SK-N-SH (cell line): ENCODE results near the gene LDHAL6A.
A peak's percentile ranks its signal among the peaks of the same experiment; 100 is the strongest.

Experiments
- CHD2 ChIP-seq: fragments of 150-350 bp; IDR thresholded peaks from 2 replicates; pipeline ENCODE4 v1.6.1; 2018; ENCODE audit warnings: low read length; ENCODE audit not compliant: partially characterized antibody
- CTCF ChIP-seq: fragments of 200-600 bp; sonication (generic); IDR thresholded peaks from 2 replicates; pipeline ENCODE4 v1.6.1; 2017; ENCODE audit warnings: antibody characterized with exemption, mild to moderate bottlenecking, moderate library complexity
- EP300 ChIP-seq, 2 experiments: IDR thresholded peaks; 2 replicates each; pipeline versions ENCODE4 v1.4.0 to v1.6.1; 2012; ENCODE audit warnings: borderline replicate concordance in 1 of 2, low read depth in 1 of 2, low read length in 1 of 2
- MAX ChIP-seq: IDR thresholded peaks from 2 replicates; pipeline ENCODE4 v1.4.0; 2012; ENCODE audit warnings: low read depth
- POLR2AphosphoS5 ChIP-seq: IDR thresholded peaks from 2 replicates; pipeline ENCODE4 v1.6.1; 2012; ENCODE audit warnings: low read depth, low read length
- RAD21 ChIP-seq: IDR thresholded peaks from 2 replicates; pipeline ENCODE4 v1.6.1; 2012; ENCODE audit warnings: mild to moderate bottlenecking, low read length
- TAF1 ChIP-seq: IDR thresholded peaks from 2 replicates; pipeline ENCODE4 v1.6.1; 2012; ENCODE audit warnings: low read depth, mild to moderate bottlenecking, low read length, moderate library complexity, borderline replicate concordance
- USF2 ChIP-seq: fragments of 150-350 bp; IDR thresholded peaks from 2 replicates; pipeline ENCODE4 v1.6.1; 2017; ENCODE audit warnings: antibody characterized with exemption, low read length, low read depth, borderline replicate concordance
- YY1 ChIP-seq: IDR thresholded peaks from 2 replicates; pipeline ENCODE4 v1.4.0; 2012; ENCODE audit warnings: low read depth, mild to moderate bottlenecking

GRCh38 chr11:18408558-18409291, 46.9 kb upstream of the LDHAL6A start:
- TF ChIP-seq CTCF (no peak), CHD2 (no peak), TAF1 (no peak), USF2 (no peak), POLR2AphosphoS5 (peak; percentile 27; the same call in 1 of the 2 replicates), YY1 (no peak), MAX (no peak), RAD21 (no peak), EP300 (IDR thresholded peaks at IDR 0.05; ENCODE audit: borderline replicate concordance in 1 of 2, low read depth in 1 of 2, low read length in 1 of 2) (no peak)
